Memory B cell (primary cell): ENCODE data around the gene ZBTB8A.

Source experiments
- ATAC-seq: fragments of 150-1000 bp; cut with Tn5 transposase; 2 replicates; pipeline ENCODE4 v1.10.0; 2021; ENCODE audit warnings: low read depth, mild to moderate bottlenecking, moderate library complexity
- DNase-seq, 2 donors: peaks; one replicate each; pipeline ENCODE4 v3.0.0; 2022; ENCODE audit warnings: low spot score in 2 of 2
- H3K27ac Mint-ChIP-seq: one replicate; pipeline ENCODE4 v1.8.0; 2022; ENCODE audit warnings: mild to moderate bottlenecking, moderate library complexity, mixed read lengths
- H3K27me3 Mint-ChIP-seq: one replicate; pipeline ENCODE4 v1.8.0; 2022; ENCODE audit warnings: mixed read lengths
- H3K36me3 Mint-ChIP-seq: one replicate; pipeline ENCODE4 v1.8.0; 2022; ENCODE audit warnings: mild to moderate bottlenecking, mixed read lengths
- H3K4me1 Mint-ChIP-seq: one replicate; pipeline ENCODE4 v1.8.0; 2022; ENCODE audit warnings: mixed read lengths
- H3K4me3 Mint-ChIP-seq: one replicate; pipeline ENCODE4 v1.8.0; 2022; ENCODE audit warnings: mild to moderate bottlenecking, moderate library complexity, mixed read lengths
- H3K9me3 Mint-ChIP-seq: one replicate; pipeline ENCODE4 v1.8.0; 2022; ENCODE audit warnings: mixed read lengths

Gene ZBTB8A

GRCh38 chr1:32538887-32539583 is at the start of gene ZBTB8A:
ZBTB8A (plus strand) TSS chr1:32539427; CDS start chr1:32592932, 53,505 bp downstream.
- Mint-ChIP-seq H3K27ac (peak within 1 kb of the TSS; percentile 64), H3K9me3 (no peaks in the 10 kb centered on the region), H3K36me3 (no peaks in the 10 kb centered on the region), H3K27me3 (peaks cover 17% of the 10 kb centered on the region), H3K4me1 (peaks cover 17% of the 10 kb centered on the region), H3K4me3 (peak within 1 kb of the TSS; percentile 83)
- peak; percentile 24 for ATAC-seq
- peak in 1 of 2 donors; percentile 31 for DNase-seq

- H3K36me3 Mint-ChIP-seq, result no peaks in the 10 kb centered on the region
- H3K27me3 Mint-ChIP-seq, result peaks cover 11% of the 10 kb centered on the region
- ATAC-seq (no peak), DNase-seq (no peak)
- H3K9me3 Mint-ChIP-seq, result no peaks in the 10 kb centered on the region
- no peak overlapping the region for H3K4me3 Mint-ChIP-seq
- no peaks in the 10 kb centered on the region for H3K4me1 Mint-ChIP-seq
- H3K27ac Mint-ChIP-seq, result no peak overlapping the region
Measured at GRCh38 chr1:32489774-32490454, 49.3 kb upstream of the ZBTB8A start.

- Mint-ChIP-seq H3K9me3 (no peaks in the 10 kb centered on the region), H3K27ac (no peak overlapping the region), H3K27me3 (peaks cover 9% of the 10 kb centered on the region), H3K36me3 (no peaks in the 10 kb centered on the region), H3K4me3 (no peak overlapping the region), H3K4me1 (no peaks in the 10 kb centered on the region)
- ATAC-seq, result no peak
- no peak for DNase-seq
Measured at GRCh38 chr1:32491386-32491785, 47.8 kb upstream of the ZBTB8A start.

- no peak for ATAC-seq
- Mint-ChIP-seq H3K27ac (no peak overlapping the region), H3K4me1 (no peaks in the 10 kb centered on the region), H3K9me3 (no peaks in the 10 kb centered on the region), H3K27me3 (peaks cover 19% of the 10 kb centered on the region), H3K4me3 (no peak overlapping the region), H3K36me3 (no peaks in the 10 kb centered on the region)
- no peak for DNase-seq
Measured at GRCh38 chr1:32494196-32494595, 45.0 kb upstream of the ZBTB8A start.

- no peak overlapping the region for H3K27ac Mint-ChIP-seq
- no peak overlapping the region for H3K4me3 Mint-ChIP-seq
- no peaks in the 10 kb centered on the region for H3K4me1 Mint-ChIP-seq
- ATAC-seq, result no peak
- no peak for DNase-seq
- no peaks in the 10 kb centered on the region for H3K9me3 Mint-ChIP-seq
- H3K36me3 Mint-ChIP-seq, result no peaks in the 10 kb centered on the region
- peaks cover 22% of the 10 kb centered on the region for H3K27me3 Mint-ChIP-seq
Measured at GRCh38 chr1:32494711-32495337, 44.4 kb upstream of the ZBTB8A start.

- no peaks in the 10 kb centered on the region for H3K9me3 Mint-ChIP-seq
- no peak overlapping the region for H3K4me3 Mint-ChIP-seq
- H3K27ac Mint-ChIP-seq, result no peak overlapping the region
- peaks cover 24% of the 10 kb centered on the region for H3K27me3 Mint-ChIP-seq
- DNase-seq (no peak), ATAC-seq (no peak)
- H3K4me1 Mint-ChIP-seq, result no peaks in the 10 kb centered on the region
- no peaks in the 10 kb centered on the region for H3K36me3 Mint-ChIP-seq
Measured at GRCh38 chr1:32496127-32496526, 43.1 kb upstream of the ZBTB8A start.

- Mint-ChIP-seq H3K4me3 (no peak overlapping the region), H3K27ac (no peak overlapping the region)
Measured at GRCh38 chr1:32498751-32499150, 40.5 kb upstream of the ZBTB8A start.

GRCh38 chr1:32500387-32501209 is 38.6 kb upstream of the ZBTB8A start:
- Mint-ChIP-seq H3K9me3 (no peaks in the 10 kb centered on the region), H3K27me3 (peaks cover 23% of the 10 kb centered on the region), H3K4me1 (no peaks in the 10 kb centered on the region), H3K27ac (no peak overlapping the region), H3K36me3 (no peaks in the 10 kb centered on the region), H3K4me3 (peak overlapping the region; percentile 83)
- ATAC-seq (peak; percentile 85), DNase-seq (peak in 1 of 2 donors; percentile 28)

More at GRCh38 chr1:32498751-32499150, 40.5 kb upstream of the ZBTB8A start:
- H3K4me1 Mint-ChIP-seq, result no peaks in the 10 kb centered on the region
- H3K9me3 Mint-ChIP-seq, result no peaks in the 10 kb centered on the region
- peaks cover 24% of the 10 kb centered on the region for H3K27me3 Mint-ChIP-seq
- no peak for ATAC-seq
- no peaks in the 10 kb centered on the region for H3K36me3 Mint-ChIP-seq
- DNase-seq, result no peak

GRCh38 chr1:32501865-32502264 is 37.4 kb upstream of the ZBTB8A start:
- Mint-ChIP-seq H3K9me3 (no peaks in the 10 kb centered on the region), H3K4me1 (no peaks in the 10 kb centered on the region), H3K27me3 (peaks cover 29% of the 10 kb centered on the region), H3K36me3 (no peaks in the 10 kb centered on the region), H3K4me3 (peak overlapping the region; percentile 28), H3K27ac (no peak overlapping the region)
- ATAC-seq (no peak), DNase-seq (no peak)

GRCh38 chr1:32503153-32503552 is 36.1 kb upstream of the ZBTB8A start:
- ATAC-seq (no peak), DNase-seq (no peak)
- Mint-ChIP-seq H3K4me1 (no peaks in the 10 kb centered on the region), H3K9me3 (no peaks in the 10 kb centered on the region), H3K27ac (no peak overlapping the region), H3K27me3 (peaks cover 28% of the 10 kb centered on the region), H3K36me3 (no peaks in the 10 kb centered on the region), H3K4me3 (no peak overlapping the region)

GRCh38 chr1:32507021-32507420 is 32.2 kb upstream of the ZBTB8A start:
- Mint-ChIP-seq H3K9me3 (peaks cover 1% of the 10 kb centered on the region), H3K27me3 (peaks cover 19% of the 10 kb centered on the region), H3K36me3 (no peaks in the 10 kb centered on the region), H3K27ac (no peak overlapping the region), H3K4me1 (no peaks in the 10 kb centered on the region), H3K4me3 (no peak overlapping the region)
- no peak for DNase-seq
- no peak for ATAC-seq

GRCh38 chr1:32508761-32509160 is 30.5 kb upstream of the ZBTB8A start:
- DNase-seq (no peak), ATAC-seq (no peak)
- Mint-ChIP-seq H3K4me1 (no peaks in the 10 kb centered on the region), H3K36me3 (no peaks in the 10 kb centered on the region), H3K27ac (no peak overlapping the region), H3K4me3 (no peak overlapping the region), H3K27me3 (peaks cover 22% of the 10 kb centered on the region), H3K9me3 (peaks cover 1% of the 10 kb centered on the region)

- Mint-ChIP-seq H3K27me3 (peaks cover 22% of the 10 kb centered on the region), H3K4me3 (no peak overlapping the region), H3K4me1 (no peaks in the 10 kb centered on the region), H3K9me3 (peaks cover 1% of the 10 kb centered on the region), H3K36me3 (no peaks in the 10 kb centered on the region), H3K27ac (no peak overlapping the region)
- DNase-seq (no peak), ATAC-seq (no peak)
Measured at GRCh38 chr1:32509939-32510338, 29.3 kb upstream of the ZBTB8A start.

- Mint-ChIP-seq H3K27ac (no peak overlapping the region), H3K36me3 (no peaks in the 10 kb centered on the region), H3K4me1 (peaks cover 6% of the 10 kb centered on the region), H3K9me3 (peaks cover 1% of the 10 kb centered on the region), H3K4me3 (no peak overlapping the region), H3K27me3 (peaks cover 11% of the 10 kb centered on the region)
- ATAC-seq (no peak), DNase-seq (no peak)
Measured at GRCh38 chr1:32516402-32516801, 22.8 kb upstream of the ZBTB8A start.
